ENCODE results near the gene ACVR1B. TPM values are rescaled to one million over a fixed set of nuclear protein-coding genes. Genes with fewer than 3 reads are reported as not detected.
"Not testable (repeated sequence)": the region's sequence is repeated elsewhere in the genome, so short reads cannot be mapped to it uniquely, and the experiment has no call there.

ACVR1B gene
- total RNA-seq, 2 donors from 2014 or later, result 20.0 to 22.4 TPM

DNA sequence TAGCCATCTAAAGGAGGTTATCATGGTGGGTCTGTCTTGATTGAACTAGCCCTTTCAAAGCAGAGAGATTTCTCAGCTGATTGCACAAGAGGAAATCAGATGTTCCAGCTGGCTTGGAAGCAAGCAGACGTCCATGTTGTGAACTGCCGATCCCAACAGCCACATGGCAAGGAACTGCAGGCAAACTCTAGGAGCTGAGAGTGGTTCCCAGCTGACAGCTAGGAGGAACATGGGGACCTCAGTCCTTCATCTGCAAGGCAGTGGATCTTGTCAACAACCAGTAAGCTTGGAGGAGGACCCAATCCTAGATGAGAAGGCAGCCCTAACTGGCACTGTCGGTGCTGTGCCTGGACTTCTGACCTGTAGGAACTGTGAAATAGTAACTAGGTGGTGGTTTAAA lies 7.7 kb downstream of the ACVR1B start:
- no peak for DNase-seq (ENCODE audit: low spot score)
- intact Hi-C loops (cut with DNase I), result no loop called here

- intact Hi-C loops (cut with DNase I), result no loop called here
Observed at GRCh38 chr12:51959921-51960320, 8.4 kb downstream of the ACVR1B start.

GRCh38 chr12:51960488-51960887 lies 9.0 kb downstream of the ACVR1B start:
- no peak for DNase-seq (ENCODE audit: low spot score)
- intact Hi-C loops (cut with DNase I), result no loop called here

More at GRCh38 chr12:51959921-51960320, 8.4 kb downstream of the ACVR1B start:
- no peak for DNase-seq (ENCODE audit: low spot score)

- intact Hi-C loops (cut with DNase I), result no loop called here
- DNase-seq (ENCODE audit: low spot score), result no peak
Observed at GRCh38 chr12:51960890-51961289, 9.4 kb downstream of the ACVR1B start.

GRCh38 chr12:51961834-51962233 lies 10.3 kb downstream of the ACVR1B start:
- DNase-seq (ENCODE audit: low spot score), result no peak
- intact Hi-C loops (cut with DNase I), result no loop called here

DNA sequence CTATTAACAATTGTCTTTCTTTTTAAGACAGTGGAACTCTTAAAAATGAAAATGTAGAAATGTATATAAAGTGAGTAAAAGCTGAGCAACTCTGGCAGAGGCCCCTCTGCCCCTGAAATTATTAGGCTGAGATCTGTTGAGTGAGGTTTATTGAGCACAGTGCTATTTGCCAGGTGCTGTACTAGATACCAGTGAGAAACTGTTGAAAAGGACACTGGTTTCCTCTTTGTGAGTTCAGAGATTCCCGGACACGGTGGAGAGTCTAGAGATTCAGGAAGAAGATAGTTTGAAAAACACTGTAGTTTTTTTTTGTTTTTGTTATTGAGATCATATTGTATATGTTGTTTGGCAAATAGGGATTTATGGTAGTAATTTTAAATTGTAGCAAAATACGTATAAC lies 11.2 kb downstream of the ACVR1B start:
- intact Hi-C loops (cut with DNase I), result no loop called here
- no peak for DNase-seq (ENCODE audit: low spot score)

- DNase-seq (ENCODE audit: low spot score), result no peak
- intact Hi-C loops (cut with DNase I), result no loop called here
Observed at GRCh38 chr12:51963477-51963876, 12.0 kb downstream of the ACVR1B start.

- intact Hi-C loops (cut with DNase I), result no loop called here
- DNase-seq (ENCODE audit: low spot score), result no peak
Observed at GRCh38 chr12:51969643-51970042, 18.1 kb downstream of the ACVR1B start.

DNA sequence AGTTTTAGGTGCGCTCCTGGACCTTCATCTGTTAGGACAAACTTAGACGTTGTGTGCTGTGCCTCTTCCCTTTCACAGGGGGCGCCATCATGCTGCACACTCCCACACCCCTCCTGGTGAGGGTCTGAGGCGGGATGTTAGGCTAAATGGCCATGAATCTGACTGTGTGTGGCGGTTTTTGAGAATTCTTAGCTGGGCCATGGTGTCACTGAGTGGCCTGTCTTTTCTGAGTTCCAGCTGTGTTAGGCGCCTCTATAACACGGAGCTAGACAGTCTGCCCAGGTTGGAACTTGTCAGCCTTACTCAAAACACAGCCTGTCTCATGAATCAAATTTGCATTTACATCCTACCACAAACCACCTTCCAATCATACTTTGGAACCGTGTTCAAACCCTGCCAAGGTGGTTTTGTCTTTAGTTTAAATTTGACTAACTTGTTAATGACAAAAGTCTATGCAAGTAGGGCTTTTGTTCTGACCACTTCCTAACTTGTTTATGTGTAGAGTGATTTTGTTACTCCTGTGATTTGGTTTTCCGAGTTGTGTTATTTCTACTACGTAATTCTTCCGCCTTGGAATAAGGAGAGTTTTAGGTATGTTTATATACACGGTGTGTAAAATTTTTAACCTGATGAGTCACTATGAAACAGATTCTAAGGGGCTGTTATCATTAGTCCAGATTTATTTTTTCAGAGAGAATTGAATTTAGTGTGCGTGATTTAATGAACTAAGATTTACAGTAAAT lies 19.6 kb downstream of the ACVR1B start:
- intact Hi-C loops (cut with DNase I), result no loop called here
- no peak for DNase-seq (ENCODE audit: low spot score)

- DNase-seq (ENCODE audit: low spot score), result no peak
- intact Hi-C loops (cut with DNase I), result no loop called here
Observed at GRCh38 chr12:51971679-51972421, 20.4 kb downstream of the ACVR1B start.

- intact Hi-C loops (cut with DNase I), result no loop called here
Observed at GRCh38 chr12:51972422-51972812, 20.9 kb downstream of the ACVR1B start.

GRCh38 chr12:51972849-51973273 lies 21.4 kb downstream of the ACVR1B start:
- DNase-seq (ENCODE audit: low spot score), result peak; percentile 86
- intact Hi-C loops (cut with DNase I), result no loop called here

More at GRCh38 chr12:51972422-51972812, 20.9 kb downstream of the ACVR1B start:
- no peak for DNase-seq (ENCODE audit: low spot score)

GRCh38 chr12:51973560-51973959 lies 22.1 kb downstream of the ACVR1B start:
- DNase-seq (ENCODE audit: low spot score), result no peak
- intact Hi-C loops (cut with DNase I), result no loop called here

DNA sequence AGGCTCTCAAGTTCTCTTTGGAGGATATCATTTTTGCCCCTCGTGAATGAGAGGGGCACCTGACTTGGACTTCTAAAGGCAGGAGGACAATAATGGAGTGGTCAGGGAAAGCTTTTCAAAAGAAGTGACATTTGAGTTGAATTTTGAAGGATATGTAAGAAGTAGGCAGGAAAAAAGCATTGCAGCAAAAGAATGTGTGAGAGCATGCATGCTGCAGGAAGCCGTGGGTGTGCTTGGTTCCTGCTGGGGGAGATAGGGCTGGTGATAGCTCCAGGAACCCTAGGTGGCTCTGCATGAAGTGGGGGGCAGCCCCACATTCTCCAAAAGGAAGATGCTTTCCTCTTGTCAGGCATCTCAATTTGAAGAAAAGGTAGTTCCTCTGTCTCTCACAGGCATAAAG lies 23.1 kb downstream of the ACVR1B start:
- intact Hi-C loops (cut with DNase I), result no loop called here
- no peak for DNase-seq (ENCODE audit: low spot score)

DNA sequence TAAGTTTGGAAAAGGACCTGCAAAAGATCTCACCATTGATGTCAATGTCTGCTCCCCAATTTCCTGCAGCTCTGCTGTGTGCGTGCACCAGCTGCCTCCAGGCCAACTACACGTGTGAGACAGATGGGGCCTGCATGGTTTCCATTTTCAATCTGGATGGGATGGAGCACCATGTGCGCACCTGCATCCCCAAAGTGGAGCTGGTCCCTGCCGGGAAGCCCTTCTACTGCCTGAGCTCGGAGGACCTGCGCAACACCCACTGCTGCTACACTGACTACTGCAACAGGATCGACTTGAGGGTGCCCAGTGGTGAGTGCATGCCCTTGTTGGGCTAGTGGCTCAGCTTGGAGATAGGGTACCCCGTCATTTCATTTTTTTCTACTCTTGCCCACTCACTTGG lies 23.7 kb downstream of the ACVR1B start:
- no peak for DNase-seq (ENCODE audit: low spot score)
- intact Hi-C loops (cut with DNase I), result no loop called here

DNA sequence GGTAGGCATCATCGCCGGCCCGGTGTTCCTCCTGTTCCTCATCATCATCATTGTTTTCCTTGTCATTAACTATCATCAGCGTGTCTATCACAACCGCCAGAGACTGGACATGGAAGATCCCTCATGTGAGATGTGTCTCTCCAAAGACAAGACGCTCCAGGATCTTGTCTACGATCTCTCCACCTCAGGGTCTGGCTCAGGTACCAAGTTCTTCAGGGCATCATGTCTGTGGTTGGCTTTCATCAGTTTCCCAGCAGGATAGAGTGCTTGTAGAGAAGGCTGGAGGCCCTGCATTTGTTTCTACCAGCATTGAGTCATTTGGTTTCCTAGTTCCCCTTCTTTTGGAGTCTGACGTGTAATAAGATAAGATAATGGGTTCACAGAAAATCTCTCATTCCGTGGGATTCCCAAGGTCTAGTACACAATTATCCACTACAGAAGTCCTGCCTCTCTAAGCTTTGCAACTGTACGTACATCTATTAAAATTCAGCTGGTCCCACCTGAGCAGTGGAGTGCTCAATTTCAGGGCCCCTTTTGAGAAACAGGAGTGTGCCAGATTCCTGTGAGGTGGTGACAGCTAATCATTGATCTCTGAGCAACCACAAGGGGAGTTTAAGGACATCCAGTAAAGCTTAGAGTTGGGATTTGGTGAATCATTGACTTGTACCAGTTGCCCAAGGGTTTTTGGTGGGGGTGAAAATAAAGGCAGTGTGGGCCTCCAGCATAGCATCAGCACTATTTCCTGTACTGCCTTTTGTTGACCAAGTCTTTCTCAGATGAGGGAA lies 25.1 kb downstream of the ACVR1B start:
- intact Hi-C loops (cut with DNase I), result no loop called here
- DNase-seq (ENCODE audit: low spot score), result no peak

GRCh38 chr12:51977320-51977753 lies 25.8 kb downstream of the ACVR1B start:
- intact Hi-C loops (cut with DNase I), result no loop called here
- no peak for DNase-seq (ENCODE audit: low spot score)

DNA sequence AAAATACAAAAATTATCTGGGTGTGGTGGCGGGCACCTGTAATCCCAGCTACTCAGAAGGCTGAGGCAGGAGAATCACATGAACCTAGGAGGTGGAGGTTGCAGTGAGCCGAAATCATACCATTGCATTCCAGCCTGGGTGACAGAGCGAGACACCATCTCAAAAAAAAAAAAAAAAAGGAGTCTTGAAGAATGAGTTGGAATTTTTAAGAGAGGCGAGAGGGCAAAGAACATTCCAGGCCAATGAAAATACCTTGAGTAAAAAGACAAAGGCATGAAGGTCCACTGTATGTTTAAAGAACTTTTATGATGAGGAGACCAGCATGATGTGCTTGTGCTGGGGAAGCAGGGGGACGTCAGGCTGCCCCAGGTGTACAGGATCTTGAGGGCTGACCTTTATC lies 27.8 kb downstream of the ACVR1B start:
- DNase-seq (ENCODE audit: low spot score); intact Hi-C loops (cut with DNase I): not testable (repeated sequence)

DNA sequence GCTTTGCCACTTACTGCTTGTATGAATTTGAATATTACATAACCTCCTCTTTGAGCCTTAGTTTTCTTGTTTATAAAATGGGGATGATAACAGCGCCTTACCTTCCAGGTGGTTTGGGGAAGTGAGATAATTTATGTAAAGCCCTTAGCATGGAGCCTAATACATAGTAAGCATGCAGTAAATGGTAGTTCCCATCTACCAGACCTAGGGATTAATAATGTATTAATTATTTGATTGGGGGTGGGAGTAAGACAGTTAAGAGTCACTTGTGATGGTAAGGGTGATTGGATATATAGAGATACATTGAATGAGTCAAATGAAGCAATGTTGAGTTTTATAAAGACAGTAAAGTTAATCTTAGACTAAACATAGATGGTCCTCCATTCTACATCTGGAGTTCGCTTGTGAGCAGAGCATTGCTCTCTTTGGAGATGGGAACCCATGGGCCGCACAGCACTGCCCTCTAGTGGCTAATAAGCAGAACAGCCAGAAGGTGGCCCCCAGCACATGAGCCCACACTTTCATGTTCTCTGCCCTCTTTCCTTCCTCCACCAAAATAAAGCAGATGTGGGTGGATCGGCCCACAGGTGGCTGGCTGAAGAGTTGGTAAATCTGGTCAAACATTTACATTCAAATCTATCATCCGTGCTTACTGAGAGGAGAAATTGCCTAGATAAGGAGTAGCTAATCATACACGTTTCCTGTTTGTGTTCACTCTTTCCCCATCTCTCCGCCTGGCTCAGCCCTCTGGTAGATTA lies 28.7 kb downstream of the ACVR1B start:
- intact Hi-C loops (cut with DNase I), result loop anchor here in 1 of 2 donors (10.0 kb wide), 1 partner anchor 65 kb away; no protein-coding TSS in a partner anchor
- DNase-seq (ENCODE audit: low spot score), result peak; percentile 88
